ENCODE measurements around the gene MAZ. TPM values are rescaled to one million over a fixed set of nuclear protein-coding genes. Genes with fewer than 3 reads are reported as not detected.

Gene MAZ
- total RNA-seq, 4 donors from 2014 or later: 68.7 to 145 (median 96.4) TPM

- TF ChIP-seq POLR2A (IDR thresholded peaks at IDR 0.05) (no peak), CTCF (IDR thresholded peaks at IDR 0.05 in 4 of 5, conservative IDR thresholded peaks at IDR 0.05 in 1 of 5) (no peak)
- H3K27me3 ChIP-seq: no peaks in the 10 kb centered on the region
- H3K27ac ChIP-seq: peak overlapping the region; percentile 91 to 99 (median 95)
- no peaks in the 10 kb centered on the region for H3K9me3 ChIP-seq
- H3K4me1 ChIP-seq: peaks cover 44 to 54% of the 10 kb centered on the region in 2 donors
- ATAC-seq (no peak), DNase-seq (peak in 1 of 2 donors; percentile 32)
- H3K36me3 ChIP-seq: peaks cover 0 to 14% of the 10 kb centered on the region in 2 donors
- in situ Hi-C loops (cut with MboI; ENCODE audit: low sequenced_read_pairs in 4 of 4): no loop called here
- intact Hi-C loops (cut with DNase I; ENCODE audit: low total_unique reads): loop anchor here (5.0 to 10.0 kb wide), 2 partner anchors 182 to 710 kb away; partner anchors contain the start of genes HIRIP3, INO80E and ZNF768
- H3K4me3 ChIP-seq: peak overlapping the region; percentile 78 to 96 (median 90)
These were observed 8.8 kb downstream of the MAZ start for GRCh38 chr16:29815032-29815721.

DNA sequence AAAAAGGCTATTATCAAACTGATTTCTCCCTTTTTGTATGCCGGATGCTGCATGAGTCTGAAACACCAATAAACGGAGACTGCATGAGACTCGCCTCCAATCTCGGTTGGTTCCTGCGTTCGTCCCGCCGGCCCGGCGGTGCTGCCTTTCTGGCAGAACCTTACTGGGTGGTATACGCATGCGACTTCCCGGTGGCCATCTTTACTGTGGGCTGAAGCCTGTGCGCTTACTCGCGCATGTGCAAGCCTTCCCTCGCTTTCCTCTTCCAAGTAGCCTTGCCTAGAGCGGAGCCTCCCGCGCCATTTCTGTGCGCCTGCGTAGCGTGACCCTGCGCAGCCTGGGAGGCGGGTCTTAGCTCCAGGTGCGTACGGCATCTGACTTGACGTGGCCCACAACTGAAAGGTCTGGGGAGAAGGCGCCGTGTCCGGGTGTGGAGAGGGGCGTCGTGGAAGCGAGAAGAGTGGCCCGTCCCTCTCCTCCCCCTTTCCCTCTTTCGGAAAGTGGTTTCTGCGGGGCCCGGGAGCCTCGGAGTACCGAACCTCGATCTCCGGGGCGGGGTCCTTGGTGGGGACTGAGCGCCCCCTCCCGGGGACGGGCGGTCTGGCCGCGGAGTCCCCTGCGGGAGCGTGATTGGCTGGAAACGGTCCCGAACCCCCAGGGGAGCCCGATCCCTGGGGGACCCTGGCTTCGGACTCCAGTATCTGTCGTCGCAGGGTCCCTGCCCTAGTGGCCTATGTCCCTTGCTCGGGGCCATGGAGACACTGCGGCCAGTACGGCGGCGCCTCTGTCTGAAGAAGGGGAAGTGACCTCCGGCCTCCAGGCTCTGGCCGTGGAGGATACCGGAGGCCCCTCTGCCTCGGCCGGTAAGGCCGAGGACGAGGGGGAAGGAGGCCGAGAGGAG lies 9.7 kb downstream of the MAZ start, which contains the start of gene PAGR1:
Gene PAGR1 (plus strand): TSS at position 360 of the 901 bp plus-strand sequence. CDS start 374 bp downstream, at position 734.
- Histone ChIP-seq H3K4me1 (peaks cover 44 to 53% of the 10 kb centered on the region in 2 donors), H3K4me3 (peak within 1 kb of the TSS; percentile 78 to 96 (median 90)), H3K27ac (peak within 1 kb of the TSS; percentile 91 to 99 (median 95)), H3K27me3 (no peaks in the 10 kb centered on the region), H3K9me3 (no peaks in the 10 kb centered on the region), H3K36me3 (peaks cover 0 to 14% of the 10 kb centered on the region in 2 donors)
- ATAC-seq (peak; percentile 79 to 83), DNase-seq (peak; percentile 98 to 99)
- TF ChIP-seq POLR2A (IDR thresholded peaks at IDR 0.05) (peak; percentile 66 to 72), CTCF (IDR thresholded peaks at IDR 0.05 in 4 of 5, conservative IDR thresholded peaks at IDR 0.05 in 1 of 5) (peak; percentile 95 to 97 (median 95))
- in situ Hi-C loops (cut with MboI; ENCODE audit: low sequenced_read_pairs in 4 of 4) (no loop called here), intact Hi-C loops (cut with DNase I; ENCODE audit: low total_unique reads) (loop anchor here (1.0 to 10.0 kb wide), 6 partner anchors 11 to 709 kb away; partner anchors contain the start of genes CDIPT, HIRIP3, INO80E and KIF22)

- intact Hi-C loops (cut with DNase I; ENCODE audit: low total_unique reads): loop anchor here (1.0 to 10.0 kb wide), 6 partner anchors 12 to 708 kb away; partner anchors contain the start of genes CDIPT, HIRIP3, INO80E and KIF22
- TF ChIP-seq POLR2A (IDR thresholded peaks at IDR 0.05): no peak
- DNase-seq: peak in 1 of 2 donors; percentile 47
- ATAC-seq: peak; percentile 9 to 11
- Histone ChIP-seq H3K9me3 (no peaks in the 10 kb centered on the region), H3K36me3 (peaks cover 0 to 14% of the 10 kb centered on the region in 2 donors), H3K27ac (peak overlapping the region; percentile 91 to 99 (median 95)), H3K4me3 (peak overlapping the region; percentile 78 to 96 (median 90)), H3K4me1 (peaks cover 51 to 56% of the 10 kb centered on the region in 2 donors), H3K27me3 (no peaks in the 10 kb centered on the region)
- in situ Hi-C loops (cut with MboI; ENCODE audit: low sequenced_read_pairs in 4 of 4): no loop called here
These were observed 10.5 kb downstream of the MAZ start for GRCh38 chr16:29816694-29817441.

DNA sequence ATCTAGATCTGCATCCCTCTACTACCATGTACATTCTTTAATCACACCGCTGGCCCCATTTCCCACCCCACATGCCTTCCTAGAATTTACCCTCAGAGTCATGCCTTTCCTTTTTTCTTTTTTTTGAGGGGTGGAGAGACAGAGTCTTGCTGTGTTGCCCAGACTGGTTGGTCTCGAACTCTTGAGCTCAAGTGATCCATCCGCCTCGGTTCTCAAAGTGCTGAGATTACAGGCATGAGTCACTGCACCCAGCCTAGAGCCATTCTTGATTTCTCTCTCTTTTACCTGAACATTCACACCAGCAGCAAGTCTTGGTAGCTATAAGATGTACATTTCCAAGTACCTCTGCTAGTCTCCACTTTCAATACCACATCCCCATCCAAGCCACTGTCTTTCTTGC lies 11.8 kb downstream of the MAZ start:
- peaks cover 0 to 14% of the 10 kb centered on the region in 2 donors for H3K36me3 ChIP-seq
- no peaks in the 10 kb centered on the region for H3K9me3 ChIP-seq
- in situ Hi-C loops (cut with MboI; ENCODE audit: low sequenced_read_pairs in 4 of 4): no loop called here
- peak overlapping the region in 1 of 4 donors; percentile 23 for H3K27ac ChIP-seq
- intact Hi-C loops (cut with DNase I; ENCODE audit: low total_unique reads): loop anchor here (5.0 to 10.0 kb wide), 2 partner anchors 179 to 707 kb away; partner anchors contain the start of genes HIRIP3, INO80E and ZNF768
- no peak overlapping the region for H3K4me3 ChIP-seq
- ATAC-seq (no peak), DNase-seq (no peak)
- no peak for TF ChIP-seq POLR2A (IDR thresholded peaks at IDR 0.05)
- no peak for TF ChIP-seq CTCF (IDR thresholded peaks at IDR 0.05 in 4 of 5, conservative IDR thresholded peaks at IDR 0.05 in 1 of 5)
- H3K4me1 ChIP-seq: peaks cover 57 to 60% of the 10 kb centered on the region in 2 donors
- no peaks in the 10 kb centered on the region for H3K27me3 ChIP-seq

Measured in gastrocnemius medialis (tissue), 4 donors.